ENCODE measurements around the gene KMO.

The KMO gene

GRCh38 chr1:241610056-241610815 lies 78.1 kb downstream of the KMO start:
- no peak for DNase-seq (ENCODE audit: extremely low spot score)
- POLR2A ChIA-PET = interaction anchor here (0.6 kb wide), 1 partner anchor 249 kb away, joined by 3 read pairs; no protein-coding TSS in a partner anchor
- no peak for TF ChIP-seq HDGF (IDR thresholded peaks at IDR 0.05; ENCODE audit: borderline replicate concordance)
- TF ChIP-seq ELF4 (IDR thresholded peaks at IDR 0.05) = no peak
- no peak for TF ChIP-seq LEF1 (IDR thresholded peaks at IDR 0.05; ENCODE audit: borderline replicate concordance)
- TF ChIP-seq NFRKB (IDR thresholded peaks at IDR 0.05) = no peak
- TF ChIP-seq FOXK2 (IDR thresholded peaks at IDR 0.05) = no peak
- TF ChIP-seq L3MBTL2 (conservative IDR thresholded peaks at IDR 0.05) = no peak
- no peak for TF ChIP-seq SP1 (IDR thresholded peaks at IDR 0.05)
- no peak for TF ChIP-seq TARDBP (IDR thresholded peaks at IDR 0.05)
- no peak for TF ChIP-seq BHLHE40 (IDR thresholded peaks at IDR 0.05; ENCODE audit: borderline replicate concordance)
- TF ChIP-seq ARNT (IDR thresholded peaks at IDR 0.05) = no peak
- TF ChIP-seq, protein P1, sequence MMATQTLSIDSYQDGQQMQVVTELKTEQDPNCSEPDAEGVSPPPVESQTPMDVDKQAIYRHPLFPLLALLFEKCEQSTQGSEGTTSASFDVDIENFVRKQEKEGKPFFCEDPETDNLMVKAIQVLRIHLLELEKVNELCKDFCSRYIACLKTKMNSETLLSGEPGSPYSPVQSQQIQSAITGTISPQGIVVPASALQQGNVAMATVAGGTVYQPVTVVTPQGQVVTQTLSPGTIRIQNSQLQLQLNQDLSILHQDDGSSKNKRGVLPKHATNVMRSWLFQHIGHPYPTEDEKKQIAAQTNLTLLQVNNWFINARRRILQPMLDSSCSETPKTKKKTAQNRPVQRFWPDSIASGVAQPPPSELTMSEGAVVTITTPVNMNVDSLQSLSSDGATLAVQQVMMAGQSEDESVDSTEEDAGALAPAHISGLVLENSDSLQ (IDR thresholded peaks at IDR 0.05) = no peak
- no peak for TF ChIP-seq ZNF384 (IDR thresholded peaks at IDR 0.05)
- TF ChIP-seq CTBP1 (IDR thresholded peaks at IDR 0.05; ENCODE audit: borderline replicate concordance) = no peak
- TF ChIP-seq FOXA1 (IDR thresholded peaks at IDR 0.05) = no peak
- no peak for TF ChIP-seq SUZ12 (IDR thresholded peaks at IDR 0.05)
- TF ChIP-seq FOXM1 (IDR thresholded peaks at IDR 0.05; ENCODE audit: borderline replicate concordance) = no peak
- CTCF ChIA-PET = interaction anchor here (0.9 to 1.6 kb wide), 5 partner anchors 9 to 240 kb away, joined by 3 to 4 read pairs (median 3); no protein-coding TSS in a partner anchor

DNA sequence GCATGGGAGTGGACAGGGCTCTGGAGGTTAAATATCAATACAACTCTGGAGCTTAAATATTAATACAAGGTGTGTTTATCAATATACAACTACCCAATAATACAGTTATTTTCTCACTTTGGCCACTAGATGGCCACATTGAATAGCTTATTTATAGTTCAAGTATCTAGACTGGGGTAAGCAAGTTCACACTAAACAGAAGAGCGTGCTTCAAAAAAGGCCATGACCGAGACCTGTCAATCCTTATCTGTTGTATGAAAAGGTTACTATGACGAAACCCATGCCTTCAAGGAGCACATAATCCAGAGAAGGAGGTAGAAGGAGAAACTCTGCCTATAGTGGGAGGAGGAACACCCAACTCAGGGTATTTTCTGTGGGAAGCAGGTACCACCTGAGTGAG lies 78.9 kb downstream of the KMO start:
- DNase-seq (ENCODE audit: extremely low spot score) = peak; percentile 23
- POLR2A ChIA-PET = interaction anchor here (0.6 kb wide), 1 partner anchor 248 kb away, joined by 3 read pairs; no protein-coding TSS in a partner anchor
- CTCF ChIA-PET = interaction anchor here (0.7 to 1.6 kb wide), 5 partner anchors 8 to 227 kb away, joined by 3 to 4 read pairs (median 3); no protein-coding TSS in a partner anchor
- TF ChIP-seq BHLHE40 (IDR thresholded peaks at IDR 0.05; ENCODE audit: borderline replicate concordance) = no peak
- TF ChIP-seq ZNF384 (IDR thresholded peaks at IDR 0.05) = no peak
- TF ChIP-seq FOXA1 (IDR thresholded peaks at IDR 0.05) = no peak
- TF ChIP-seq FOXK2 (IDR thresholded peaks at IDR 0.05) = no peak
- TF ChIP-seq, protein P1 (IDR thresholded peaks at IDR 0.05) = 0 out of 2 replicates have a peak, but pooled peaks have one; percentile 21
- TF ChIP-seq NFRKB (IDR thresholded peaks at IDR 0.05) = no peak
- no peak for TF ChIP-seq SUZ12 (IDR thresholded peaks at IDR 0.05)

- DNase-seq (ENCODE audit: extremely low spot score) = no peak
- ChIA-PET POLR2A (no interaction called here), CTCF (interaction anchor here (1.3 kb wide), 1 partner anchor 227 kb away, joined by 4 read pairs; no protein-coding TSS in a partner anchor)
- TF ChIP-seq SUZ12 (IDR thresholded peaks at IDR 0.05) (no peak), LEF1 (IDR thresholded peaks at IDR 0.05; ENCODE audit: borderline replicate concordance) (no peak), SP1 (IDR thresholded peaks at IDR 0.05) (no peak), L3MBTL2 (conservative IDR thresholded peaks at IDR 0.05) (no peak), FOXK2 (IDR thresholded peaks at IDR 0.05) (no peak), FOXM1 (IDR thresholded peaks at IDR 0.05; ENCODE audit: borderline replicate concordance) (no peak), ELF4 (IDR thresholded peaks at IDR 0.05) (no peak), ZNF384 (IDR thresholded peaks at IDR 0.05) (no peak)
These were observed 79.6 kb downstream of the KMO start for GRCh38 chr1:241611736-241612135.

- no peak for DNase-seq (ENCODE audit: extremely low spot score)
- ChIA-PET POLR2A (no interaction called here), CTCF (no interaction called here)
- TF ChIP-seq HDGF (IDR thresholded peaks at IDR 0.05; ENCODE audit: borderline replicate concordance) = no peak
- no peak for TF ChIP-seq ZNF384 (IDR thresholded peaks at IDR 0.05)
- no peak for TF ChIP-seq FOXA1 (IDR thresholded peaks at IDR 0.05)
- TF ChIP-seq SP1 (IDR thresholded peaks at IDR 0.05) = no peak
- TF ChIP-seq TARDBP (IDR thresholded peaks at IDR 0.05) = no peak
- no peak for TF ChIP-seq ELF4 (IDR thresholded peaks at IDR 0.05)
- TF ChIP-seq SUZ12 (IDR thresholded peaks at IDR 0.05) = no peak
- no peak for TF ChIP-seq FOXM1 (IDR thresholded peaks at IDR 0.05; ENCODE audit: borderline replicate concordance)
- TF ChIP-seq, protein P1 (IDR thresholded peaks at IDR 0.05) = no peak
- no peak for TF ChIP-seq LEF1 (IDR thresholded peaks at IDR 0.05; ENCODE audit: borderline replicate concordance)
- TF ChIP-seq ARNT (IDR thresholded peaks at IDR 0.05) = no peak
- TF ChIP-seq NFRKB (IDR thresholded peaks at IDR 0.05) = no peak
- TF ChIP-seq CTBP1 (IDR thresholded peaks at IDR 0.05; ENCODE audit: borderline replicate concordance) = no peak
- TF ChIP-seq L3MBTL2 (conservative IDR thresholded peaks at IDR 0.05) = no peak
- no peak for TF ChIP-seq BHLHE40 (IDR thresholded peaks at IDR 0.05; ENCODE audit: borderline replicate concordance)
- TF ChIP-seq FOXK2 (IDR thresholded peaks at IDR 0.05) = no peak
These were observed 80.6 kb downstream of the KMO start for GRCh38 chr1:241612533-241613477.

- ChIA-PET POLR2A (no interaction called here), CTCF (no interaction called here)
- TF ChIP-seq SP1 (IDR thresholded peaks at IDR 0.05) (no peak), SUZ12 (IDR thresholded peaks at IDR 0.05) (no peak), FOXK2 (IDR thresholded peaks at IDR 0.05) (no peak), ELF4 (IDR thresholded peaks at IDR 0.05) (no peak), CTBP1 (IDR thresholded peaks at IDR 0.05; ENCODE audit: borderline replicate concordance) (no peak), BHLHE40 (IDR thresholded peaks at IDR 0.05; ENCODE audit: borderline replicate concordance) (no peak), ZNF384 (IDR thresholded peaks at IDR 0.05) (no peak)
- TF ChIP-seq, protein P1 (IDR thresholded peaks at IDR 0.05) = no peak
- no peak for DNase-seq (ENCODE audit: extremely low spot score)
These were observed 82.0 kb downstream of the KMO start for GRCh38 chr1:241614144-241614543.
